Muscle of back (tissue), 11 donors: ENCODE results near the gene BRD2. TPM values are rescaled to one million over a fixed set of nuclear protein-coding genes. Genes with fewer than 3 reads are reported as not detected.

Experiments
- DNase-seq, 3 donors: peaks; one replicate each; pipeline versions ENCODE4 v3.0.0 to v3.0.0-alpha.2; 2013
- polyA plus RNA-seq, 10 donors: library from polyadenylated mRNA; unstranded; fragments of 120-200 nt; gene quantifications; one replicate each; pipeline ENCODE4 v1.2.1, GENCODE V29; 2013; ENCODE audit not compliant: insufficient read length in 10 of 10

The BRD2 gene
- polyA plus RNA-seq, 10 donors = 138 to 187 (median 160) TPM

DNA sequence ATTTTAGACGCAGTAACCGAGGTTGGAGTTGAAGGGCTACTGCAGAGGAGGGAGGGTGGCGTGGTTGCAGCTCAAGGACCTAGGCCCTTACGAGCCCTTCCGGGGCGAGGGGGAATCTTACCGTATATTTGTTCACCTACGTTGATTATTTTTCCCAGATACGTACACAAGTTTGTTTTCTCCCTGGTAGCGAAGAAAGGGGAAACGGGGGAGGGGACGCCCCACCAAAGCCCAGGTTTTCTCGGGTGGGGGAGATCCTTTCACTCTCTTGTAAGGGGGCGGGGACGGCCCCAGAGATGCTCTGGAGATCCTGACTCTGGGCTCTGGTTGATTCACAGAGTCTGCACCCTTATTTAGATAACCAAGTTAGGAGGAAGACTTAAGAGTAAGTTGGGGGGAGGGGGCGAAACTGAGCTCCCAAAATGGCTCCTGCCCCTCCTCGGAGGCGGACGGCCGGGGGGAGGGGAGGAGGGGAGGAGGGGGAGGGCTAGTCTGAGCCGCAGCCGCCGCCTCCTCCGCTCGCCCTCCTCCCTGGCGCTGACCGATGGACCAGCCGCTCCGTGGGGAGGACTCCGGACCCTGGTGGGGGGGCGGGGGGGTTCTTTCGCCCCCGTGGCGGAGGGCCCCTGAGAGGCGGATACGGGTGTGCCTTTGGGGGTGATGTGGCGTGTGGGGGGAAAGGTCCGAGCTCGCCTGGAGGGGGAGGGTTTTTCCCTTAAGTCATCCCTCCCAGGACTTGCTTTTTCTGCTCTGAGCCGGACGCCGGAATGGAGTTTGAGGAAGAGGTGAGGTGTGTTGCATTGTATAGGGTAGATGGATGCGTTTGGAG is 2.2 kb downstream of the BRD2 start:
- DNase-seq = peak; percentile 91 to 96 (median 96)

DNA sequence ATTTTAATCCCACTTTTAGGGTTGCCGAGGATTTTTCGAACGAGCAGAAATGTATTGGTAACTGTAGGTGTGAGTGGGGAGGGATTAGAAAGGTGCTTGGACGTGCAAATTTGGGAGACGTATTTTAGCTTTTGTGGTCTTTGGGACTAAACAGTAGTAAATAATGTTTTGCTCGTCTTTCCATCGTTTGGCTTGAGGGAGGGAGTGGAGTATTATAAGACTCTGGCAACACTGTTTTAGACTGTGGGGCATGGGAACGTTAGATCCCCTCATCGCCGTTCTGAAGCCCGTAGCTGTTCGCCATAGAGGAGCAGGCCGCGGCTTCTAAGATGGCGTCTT is 2.8 kb downstream of the BRD2 start:
- DNase-seq = no peak

DNA sequence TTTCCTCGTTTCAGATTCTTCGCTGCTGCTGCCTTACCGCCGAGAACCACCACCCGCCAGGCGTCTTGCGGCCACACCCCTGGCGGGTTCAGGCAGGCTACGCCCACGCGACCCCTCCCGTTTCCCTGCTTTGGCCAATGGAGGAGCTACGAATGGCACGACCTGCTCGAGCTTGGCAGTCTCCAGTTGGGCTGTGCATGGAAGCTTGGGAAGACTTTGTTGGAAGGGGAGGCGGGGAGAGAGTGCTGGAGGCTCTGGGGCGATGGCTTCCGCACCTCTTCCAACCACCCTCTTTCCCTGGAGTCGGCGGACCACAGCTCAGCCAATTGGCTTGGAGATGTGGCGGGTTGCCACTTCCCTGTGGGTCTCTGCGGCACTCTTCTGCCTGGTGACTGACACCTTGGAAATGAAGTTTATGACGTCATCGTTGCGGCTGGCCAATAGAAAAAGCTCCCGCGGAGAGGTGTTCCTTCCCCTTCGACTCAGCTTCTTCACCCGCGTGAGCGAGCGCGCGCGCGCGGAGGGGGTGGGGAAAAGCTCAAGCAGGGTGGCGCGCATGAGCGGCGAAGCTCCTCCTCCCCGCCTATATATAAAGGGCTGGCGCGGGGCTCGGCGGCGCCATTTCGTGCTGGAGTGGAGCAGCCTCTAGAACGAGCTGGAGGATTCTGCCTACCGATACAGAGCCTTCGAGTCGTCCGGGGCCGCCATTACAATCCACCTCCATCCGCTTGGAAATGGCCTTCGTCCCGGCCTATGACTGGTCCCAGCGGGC is 3.4 kb downstream of the BRD2 start:
- peak; percentile 100 for DNase-seq

DNA sequence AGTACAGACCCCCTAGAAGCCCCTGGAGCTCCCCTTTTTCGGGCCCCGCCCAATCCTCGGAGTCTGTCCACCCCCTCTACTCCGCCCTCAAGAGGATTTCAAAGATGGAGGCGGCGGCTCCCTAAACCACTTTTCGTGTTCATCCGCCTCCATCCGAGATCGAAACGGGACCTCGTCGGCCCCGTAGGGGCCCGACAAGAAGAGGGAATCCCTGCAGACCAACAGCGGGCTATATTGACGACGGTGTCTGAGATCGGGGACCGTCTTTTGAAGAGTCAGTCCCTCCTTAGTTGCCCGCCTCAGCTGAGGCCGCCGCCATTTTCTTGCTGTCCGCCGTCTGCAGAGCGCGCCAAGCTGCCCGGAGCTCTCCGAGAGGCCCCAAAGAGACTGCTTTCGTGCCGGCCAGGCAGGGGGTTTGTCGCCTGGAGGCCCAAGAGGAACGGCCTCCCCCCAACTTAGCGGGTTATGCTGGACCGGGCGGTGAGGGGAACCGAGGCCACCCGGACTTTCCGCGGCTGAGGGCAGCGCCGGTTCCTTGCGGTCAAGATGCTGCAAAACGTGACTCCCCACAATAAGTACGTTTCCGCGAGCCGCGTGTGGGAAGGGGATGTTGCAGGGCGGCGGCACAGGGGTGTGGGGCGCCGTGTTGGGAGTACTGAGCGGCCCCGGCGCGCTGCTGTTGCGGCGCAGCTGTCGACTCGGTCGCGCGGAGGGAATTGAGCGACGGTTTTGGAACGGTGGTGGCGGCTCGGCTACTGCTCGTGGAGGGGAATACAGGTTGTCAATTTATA is 4.2 kb downstream of the BRD2 start:
- DNase-seq = no peak

DNA sequence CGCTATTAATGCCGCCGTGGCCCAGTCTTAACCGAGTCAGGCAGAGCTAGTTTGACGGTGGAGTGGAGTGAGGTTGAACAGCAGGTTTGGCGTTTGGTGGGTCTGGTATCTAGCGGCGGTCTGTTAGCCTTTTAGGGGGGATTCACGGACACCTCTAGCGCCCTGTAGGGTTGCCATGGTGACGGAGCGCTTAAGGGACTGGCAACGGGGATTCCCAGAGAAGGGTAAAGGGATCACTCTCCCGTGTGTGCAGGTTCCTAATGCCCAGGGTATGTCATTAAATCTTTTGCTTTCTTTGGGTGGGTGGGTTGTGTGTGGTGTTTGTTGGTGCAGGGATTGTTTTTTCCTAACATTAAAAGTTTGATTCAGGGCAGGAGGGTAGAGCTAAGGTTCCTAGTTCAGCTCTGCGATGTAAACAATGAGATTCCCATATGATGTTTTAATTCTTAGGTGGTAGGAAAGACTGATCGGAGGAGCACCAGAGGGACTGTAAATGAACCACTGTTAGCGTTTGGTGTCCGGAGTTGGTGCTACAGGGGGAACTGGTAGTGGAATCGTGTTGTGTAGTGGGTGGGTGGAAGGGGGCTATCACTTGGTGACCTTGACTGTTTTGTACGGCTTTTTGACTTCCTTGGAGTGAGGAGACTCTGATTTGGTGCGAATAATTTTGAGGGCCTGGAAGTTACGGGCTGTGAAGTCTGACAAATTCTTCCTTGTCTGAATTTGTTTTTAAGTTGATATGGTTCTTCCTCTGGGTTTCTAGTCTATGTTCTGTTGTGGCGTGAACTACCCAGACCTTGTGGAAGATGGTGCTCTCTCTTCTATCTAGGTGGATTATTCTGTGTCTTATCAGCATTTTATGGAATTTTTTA is 5.0 kb downstream of the BRD2 start:
- peak in 2 of 3 donors; percentile 37 to 65 for DNase-seq

DNA sequence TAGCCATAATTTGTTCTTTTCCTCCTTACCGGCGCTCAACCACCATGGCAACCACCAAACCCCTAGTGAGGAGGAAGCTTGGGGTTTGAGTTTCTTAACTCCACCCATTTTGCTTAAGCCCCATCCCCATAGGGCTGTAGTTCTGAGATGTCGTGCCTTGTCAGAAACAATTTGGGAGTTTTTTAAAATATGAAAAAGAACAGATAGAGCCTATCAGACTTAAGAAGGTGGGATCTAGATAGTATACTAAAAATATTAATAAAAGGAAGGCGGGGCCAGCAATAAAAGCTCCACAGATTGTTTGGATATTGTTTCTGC is 5.6 kb downstream of the BRD2 start:
- DNase-seq = peak in 1 of 3 donors; percentile 62

DNA sequence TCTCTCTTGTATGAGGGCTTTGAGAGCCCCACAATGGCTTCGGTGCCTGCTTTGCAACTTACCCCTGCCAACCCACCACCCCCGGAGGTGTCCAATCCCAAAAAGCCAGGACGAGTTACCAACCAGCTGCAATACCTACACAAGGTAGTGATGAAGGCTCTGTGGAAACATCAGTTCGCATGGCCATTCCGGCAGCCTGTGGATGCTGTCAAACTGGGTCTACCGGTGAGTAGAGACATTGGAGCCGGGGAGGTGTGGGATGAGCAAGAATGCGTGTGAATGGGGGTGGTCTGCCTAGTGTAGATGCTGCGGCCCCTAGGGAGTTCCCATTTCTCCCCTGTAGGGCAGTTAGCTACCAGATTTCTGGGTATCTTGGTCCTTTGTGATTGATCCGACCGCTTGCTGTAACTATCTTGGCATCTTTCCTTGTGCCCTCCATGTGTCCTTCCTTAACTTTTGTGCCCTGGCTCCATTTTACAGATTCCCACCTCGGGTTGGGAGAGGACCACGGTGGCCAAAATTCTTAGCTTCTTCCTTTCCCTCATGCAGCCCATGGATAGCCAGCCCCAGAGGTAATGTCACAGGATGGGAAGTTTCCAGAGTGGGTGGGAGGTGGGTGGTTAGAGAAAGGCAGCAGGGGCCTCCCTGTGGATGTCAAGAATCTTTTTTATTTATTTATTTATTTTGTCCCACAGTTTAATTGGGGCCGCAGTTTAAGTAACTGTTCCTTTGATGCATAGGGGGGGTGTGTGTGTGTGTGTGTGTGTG is 6.3 kb downstream of the BRD2 start:
- DNase-seq = peak in 1 of 3 donors; percentile 28

DNA sequence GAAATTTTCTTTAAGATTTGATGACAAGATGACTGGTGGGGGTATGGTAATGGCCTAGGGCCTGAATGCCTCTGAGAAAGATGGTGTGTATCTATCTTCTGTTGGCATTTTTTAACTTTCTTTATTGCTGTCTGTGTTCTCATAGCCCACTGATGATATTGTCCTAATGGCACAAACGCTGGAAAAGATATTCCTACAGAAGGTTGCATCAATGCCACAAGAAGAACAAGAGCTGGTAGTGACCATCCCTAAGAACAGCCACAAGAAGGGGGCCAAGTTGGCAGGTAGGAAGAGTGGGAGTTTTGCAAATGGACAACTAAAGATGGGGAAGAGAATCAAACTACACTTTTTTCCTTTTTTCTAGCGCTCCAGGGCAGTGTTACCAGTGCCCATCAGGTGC is 7.5 kb downstream of the BRD2 start:
- DNase-seq = no peak

DNA sequence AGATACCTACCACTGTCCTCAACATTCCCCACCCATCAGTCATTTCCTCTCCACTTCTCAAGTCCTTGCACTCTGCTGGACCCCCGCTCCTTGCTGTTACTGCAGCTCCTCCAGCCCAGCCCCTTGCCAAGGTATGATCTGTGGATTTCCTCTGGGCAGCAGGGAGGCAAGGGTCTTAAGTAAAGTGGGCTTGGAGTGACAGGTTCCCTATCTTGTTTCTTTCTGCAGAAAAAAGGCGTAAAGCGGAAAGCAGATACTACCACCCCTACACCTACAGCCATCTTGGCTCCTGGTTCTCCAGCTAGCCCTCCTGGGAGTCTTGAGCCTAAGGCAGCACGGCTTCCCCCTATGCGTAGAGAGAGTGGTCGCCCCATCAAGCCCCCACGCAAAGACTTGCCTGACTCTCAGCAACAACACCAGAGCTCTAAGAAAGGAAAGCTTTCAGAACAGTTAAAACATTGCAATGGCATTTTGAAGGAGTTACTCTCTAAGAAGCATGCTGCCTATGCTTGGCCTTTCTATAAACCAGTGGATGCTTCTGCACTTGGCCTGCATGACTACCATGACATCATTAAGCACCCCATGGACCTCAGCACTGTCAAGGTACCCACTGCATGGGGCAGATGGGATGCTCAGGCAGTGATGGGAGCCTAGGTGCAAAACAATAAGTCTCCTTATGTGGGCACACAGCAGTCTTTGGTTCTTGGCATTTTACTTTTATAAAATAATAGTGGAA is 8.1 kb downstream of the BRD2 start:
- DNase-seq = no peak

DNA sequence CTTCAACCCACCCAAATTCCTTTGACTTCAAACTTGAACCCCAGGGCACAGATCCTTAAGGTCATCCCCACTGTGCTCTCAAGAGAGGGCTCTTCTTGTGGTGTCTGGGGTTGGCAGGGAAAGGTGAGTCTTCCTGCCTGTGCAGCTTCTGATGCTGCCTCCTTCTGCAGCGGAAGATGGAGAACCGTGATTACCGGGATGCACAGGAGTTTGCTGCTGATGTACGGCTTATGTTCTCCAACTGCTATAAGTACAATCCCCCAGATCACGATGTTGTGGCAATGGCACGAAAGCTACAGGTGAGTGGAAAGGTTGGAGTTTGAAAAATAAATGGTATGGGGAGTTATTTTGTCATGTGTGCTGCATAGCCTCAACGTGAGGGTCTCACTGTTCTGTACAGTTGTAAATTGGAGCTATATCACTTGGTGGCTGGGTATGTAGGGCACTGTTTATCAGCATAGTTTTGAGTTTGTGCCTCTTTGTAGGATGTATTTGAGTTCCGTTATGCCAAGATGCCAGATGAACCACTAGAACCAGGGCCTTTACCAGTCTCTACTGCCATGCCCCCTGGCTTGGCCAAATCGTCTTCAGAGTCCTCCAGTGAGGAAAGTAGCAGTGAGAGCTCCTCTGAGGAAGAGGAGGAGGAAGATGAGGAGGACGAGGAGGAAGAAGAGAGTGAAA is 9.0 kb downstream of the BRD2 start:
- DNase-seq = no peak

DNA sequence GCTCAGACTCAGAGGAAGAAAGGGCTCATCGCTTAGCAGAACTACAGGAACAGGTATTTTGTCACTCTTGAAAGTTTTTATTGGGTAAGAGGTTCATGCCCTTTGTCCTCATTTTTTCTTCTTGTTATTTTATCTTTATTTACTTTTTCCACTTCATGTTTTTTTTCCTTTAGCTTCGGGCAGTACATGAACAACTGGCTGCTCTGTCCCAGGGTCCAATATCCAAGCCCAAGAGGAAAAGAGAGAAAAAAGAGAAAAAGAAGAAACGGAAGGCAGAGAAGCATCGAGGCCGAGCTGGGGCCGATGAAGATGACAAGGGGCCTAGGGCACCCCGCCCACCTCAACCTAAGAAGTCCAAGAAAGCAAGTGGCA is 9.5 kb downstream of the BRD2 start:
- DNase-seq = no peak

DNA sequence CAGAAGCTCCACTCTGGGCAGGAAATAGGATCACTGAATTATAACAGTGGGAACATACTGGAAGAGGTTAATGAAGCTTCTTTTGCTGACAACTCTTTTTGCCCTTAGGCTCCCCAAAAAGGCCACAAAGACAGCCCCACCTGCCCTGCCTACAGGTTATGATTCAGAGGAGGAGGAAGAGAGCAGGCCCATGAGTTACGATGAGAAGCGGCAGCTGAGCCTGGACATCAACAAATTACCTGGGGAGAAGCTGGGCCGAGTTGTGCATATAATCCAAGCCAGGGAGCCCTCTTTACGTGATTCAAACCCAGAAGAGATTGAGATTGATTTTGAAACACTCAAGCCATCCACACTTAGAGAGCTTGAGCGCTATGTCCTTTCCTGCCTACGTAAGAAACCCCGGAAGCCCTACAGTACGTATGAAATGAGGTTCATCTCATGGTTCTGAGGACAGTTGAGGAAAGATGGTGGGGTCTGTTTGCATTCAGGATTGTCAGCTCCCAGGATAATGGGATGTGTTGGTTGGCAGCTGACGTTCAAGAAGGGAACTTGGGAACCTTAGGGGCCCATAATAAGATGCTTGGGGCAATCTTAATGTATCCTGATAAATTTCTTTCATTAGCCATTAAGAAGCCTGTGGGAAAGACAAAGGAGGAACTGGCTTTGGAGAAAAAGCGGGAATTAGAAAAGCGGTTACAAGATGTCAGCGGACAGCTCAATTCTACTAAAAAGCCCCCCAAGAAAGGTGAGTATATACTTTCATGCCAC is 11.5 kb downstream of the BRD2 start:
- no peak for DNase-seq

DNA sequence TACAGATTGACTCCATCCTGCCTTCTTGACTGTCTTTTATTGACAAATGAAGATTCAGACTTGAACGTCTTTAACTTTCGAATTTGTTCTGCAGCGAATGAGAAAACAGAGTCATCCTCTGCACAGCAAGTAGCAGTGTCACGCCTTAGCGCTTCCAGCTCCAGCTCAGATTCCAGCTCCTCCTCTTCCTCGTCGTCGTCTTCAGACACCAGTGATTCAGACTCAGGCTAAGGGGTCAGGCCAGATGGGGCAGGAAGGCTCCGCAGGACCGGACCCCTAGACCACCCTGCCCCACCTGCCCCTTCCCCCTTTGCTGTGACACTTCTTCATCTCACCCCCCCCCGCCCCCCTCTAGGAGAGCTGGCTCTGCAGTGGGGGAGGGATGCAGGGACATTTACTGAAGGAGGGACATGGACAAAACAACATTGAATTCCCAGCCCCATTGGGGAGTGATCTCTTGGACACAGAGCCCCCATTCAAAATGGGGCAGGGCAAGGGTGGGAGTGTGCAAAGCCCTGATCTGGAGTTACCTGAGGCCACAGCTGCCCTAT is 12.2 kb downstream of the BRD2 start:
- no peak for DNase-seq

DNA sequence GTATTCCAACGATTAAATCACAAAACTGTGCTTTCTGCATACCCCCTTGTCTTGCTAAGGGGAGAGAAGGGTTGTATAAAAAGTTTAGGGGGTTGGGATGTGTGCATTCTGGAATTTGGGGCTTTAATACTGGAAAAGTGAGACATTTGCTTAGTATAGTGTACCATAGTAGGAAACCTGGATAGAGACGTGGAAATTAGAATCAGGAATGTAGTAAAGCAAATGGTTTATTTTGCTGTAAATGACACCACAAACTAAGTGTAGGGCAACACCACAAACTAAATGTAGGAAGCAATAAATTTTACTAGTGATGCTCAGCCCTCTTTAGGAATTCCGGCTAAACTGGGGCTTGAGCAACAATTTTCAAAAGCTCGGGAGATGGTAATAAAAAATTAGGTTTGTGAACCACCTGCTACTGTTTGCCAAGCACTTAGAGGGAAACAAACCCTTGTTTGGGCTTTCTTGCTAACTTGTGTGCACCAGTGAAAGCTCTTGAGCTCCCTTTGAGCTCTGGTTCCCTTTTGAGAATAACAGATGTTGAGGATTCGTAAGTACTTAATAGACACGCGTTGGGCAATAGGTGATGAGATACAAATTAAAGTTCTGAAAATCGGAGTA is 13.8 kb downstream of the BRD2 start:
- DNase-seq = no peak

DNA sequence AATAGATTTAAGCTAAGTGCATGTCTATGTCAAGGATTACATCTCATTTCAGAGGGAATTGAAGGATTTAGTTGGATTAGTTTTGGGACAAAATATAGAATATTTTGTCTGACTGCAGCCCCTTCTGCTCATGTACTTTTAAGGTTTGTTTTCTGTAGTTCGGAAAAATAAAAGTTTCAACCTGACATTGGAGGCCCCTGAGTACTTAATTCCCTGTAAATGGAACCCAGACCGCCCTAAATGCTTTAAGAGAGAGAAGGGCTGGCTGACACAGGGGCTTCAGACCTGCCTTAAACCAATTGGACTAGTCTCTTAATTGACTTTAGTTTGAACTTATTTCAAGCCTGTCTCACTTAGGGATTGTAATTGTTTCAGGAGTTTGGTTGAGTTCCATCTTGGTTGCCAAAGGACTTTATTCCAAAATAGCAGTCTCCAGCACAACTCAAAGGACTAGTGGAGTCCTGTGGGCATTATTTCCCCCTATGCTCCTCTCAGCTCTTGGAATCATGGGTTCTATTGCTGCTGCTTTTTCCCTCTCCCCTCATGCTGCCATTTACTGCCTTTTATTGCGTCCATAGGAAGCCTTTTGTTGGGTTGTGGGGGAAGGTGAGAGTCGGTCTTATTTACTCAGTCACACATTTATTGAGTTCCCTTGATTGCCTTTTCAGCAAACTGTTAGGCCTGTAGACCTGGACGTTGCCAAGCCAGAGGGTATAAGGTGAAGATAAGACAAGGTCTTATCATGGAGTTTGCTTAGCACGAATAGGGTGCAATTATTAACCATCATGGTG is 14.5 kb downstream of the BRD2 start:
- DNase-seq = no peak

DNA sequence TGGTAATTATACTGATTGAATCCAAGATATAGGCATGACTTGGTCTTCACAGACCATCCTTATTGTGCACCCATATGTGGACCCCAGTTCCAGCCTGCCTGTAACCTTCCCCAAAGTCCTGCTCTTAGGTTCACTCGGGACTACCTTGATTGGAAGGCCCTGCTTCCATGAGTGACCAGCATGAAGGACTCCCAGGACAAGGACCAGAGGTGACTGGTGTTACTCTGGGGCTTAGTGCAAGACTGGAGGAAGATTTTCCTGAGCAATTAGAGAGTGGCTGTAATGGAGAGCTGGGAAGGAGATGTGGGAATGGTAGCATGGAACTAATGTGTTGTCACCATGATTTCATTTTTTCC is 15.1 kb downstream of the BRD2 start:
- no peak for DNase-seq

DNA sequence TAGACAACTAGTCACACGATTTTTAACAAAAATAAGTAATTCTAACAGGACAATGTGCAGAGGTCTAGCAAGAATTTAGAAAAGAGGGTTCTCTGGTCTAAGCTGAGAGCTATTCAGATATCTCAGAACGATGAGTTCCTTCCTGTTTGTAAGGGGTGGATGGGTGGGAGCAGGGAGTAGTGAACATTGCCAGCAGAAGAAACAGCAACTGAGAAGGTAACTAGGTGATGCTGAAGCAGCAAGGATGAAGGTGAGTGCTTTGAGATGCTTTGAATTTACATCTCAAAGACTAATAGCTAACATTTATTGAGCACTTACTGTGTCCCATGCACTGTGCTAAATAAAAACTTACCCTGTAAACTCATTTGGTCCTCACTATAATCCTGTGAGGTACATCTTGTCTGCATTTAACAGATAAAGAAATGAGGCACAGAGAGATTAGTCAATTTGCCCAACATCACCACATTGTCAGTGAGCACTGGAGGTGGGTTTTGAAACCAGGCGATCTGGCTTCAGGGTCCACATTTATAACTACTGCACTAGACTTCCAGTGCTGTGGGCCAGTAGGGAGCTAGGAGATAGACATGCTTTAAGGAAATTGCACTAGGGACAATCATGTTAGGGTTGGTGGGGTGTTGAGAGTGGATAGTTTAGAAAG is 15.7 kb downstream of the BRD2 start:
- DNase-seq = no peak
